GM12892 (cell line): ENCODE data around the gene NINL.

Experiments used
- POLR2A ChIP-seq: IDR thresholded peaks from 2 replicates; pipeline ENCODE4 v1.6.1; 2011; ENCODE audit warnings: low read depth, low read length, control low read depth
- POLR2AphosphoS5 ChIP-seq: IDR thresholded peaks from 2 replicates; pipeline ENCODE4 v1.6.1; 2011; ENCODE audit warnings: low read depth, low read length, control low read depth

- no peak for TF ChIP-seq POLR2AphosphoS5
- no peak for TF ChIP-seq POLR2A
These were observed 39.3 kb downstream of the NINL start for GRCh38 chr20:25546048-25546447.
